GM12892 (cell line): ENCODE results near the gene MYO1H.

Source experiments
- POLR2A ChIP-seq: IDR thresholded peaks from 2 replicates; pipeline ENCODE4 v1.6.1; 2011; ENCODE audit warnings: low read depth, low read length, control low read depth
- POLR2AphosphoS5 ChIP-seq: IDR thresholded peaks from 2 replicates; pipeline ENCODE4 v1.6.1; 2011; ENCODE audit warnings: low read depth, low read length, control low read depth

GRCh38 chr12:109496306-109496705 is 148.6 kb downstream of the MYO1H start:
- TF ChIP-seq POLR2A = no peak
- TF ChIP-seq POLR2AphosphoS5 = no peak
